Psoas muscle (tissue), 8 donors: ENCODE results near the gene AURKAIP1. TPM values are rescaled to one million over a fixed set of nuclear protein-coding genes. Genes with fewer than 3 reads are reported as not detected.

Experiments
- ATAC-seq, 4 donors: fragments of 200-7000 bp; cut with Tn5 transposase; one replicate each; pipeline ENCODE4 v1.9.1; 2020; ENCODE audit warnings: moderate library complexity in 3 of 4, mild to moderate bottlenecking in 2 of 4
- DNase-seq, 2 donors: peaks; one replicate each; pipeline ENCODE4 v3.0.0-alpha.2; 2020
- H3K27ac ChIP-seq: fragments of 200-600 bp; one replicate; pipeline ENCODE4 v1.8.0; 2022
- H3K27me3 ChIP-seq, 3 donors: fragments of 200-600 bp in 1 of 3; one replicate each; pipeline versions ENCODE4 v1.6.1 to v1.8.0; 2013 to 2022; ENCODE audit warnings: low read length in 2 of 3, mild to moderate bottlenecking in 2 of 3, moderate library complexity in 1 of 3; ENCODE audit not compliant: insufficient read depth in 3 of 3
- H3K36me3 ChIP-seq, 2 donors: fragments of 200-600 bp in 1 of 2; one replicate each; pipeline versions ENCODE4 v1.6.1 to v1.8.0; 2013 to 2022; ENCODE audit warnings: low read depth in 1 of 2, mild to moderate bottlenecking in 1 of 2, moderate library complexity in 1 of 2; ENCODE audit not compliant: insufficient read depth in 1 of 2
- H3K4me1 ChIP-seq: fragments of 200-600 bp; one replicate; pipeline ENCODE4 v1.8.0; 2022
- H3K4me3 ChIP-seq: fragments of 200-600 bp; one replicate; pipeline ENCODE4 v1.8.0; 2022; ENCODE audit warnings: mild to moderate bottlenecking
- H3K9me3 ChIP-seq: fragments of 200-600 bp; one replicate; pipeline ENCODE4 v1.8.0; 2022
- CTCF ChIP-seq: fragments of 200-600 bp; IDR thresholded peaks from one replicate; pipeline ENCODE4 v1.8.0; 2022; ENCODE audit warnings: antibody characterized with exemption
- WGBS, 3 donors: extraction: QIAGEN DNeasy Blood & Tissue Kit; methylation state at CpG; one replicate each; pipeline versions ENCODE4 v1.1.6 to v1.1.7; 2013; 5-methylcytosine and 5-hydroxymethylcytosine counted together
- intact Hi-C, 2 donors: fragments of 100-400 bp; cut with DNase I; formaldehyde crosslinking; loops; one replicate each; pipeline versions ENCODE4 v1.11.0 to v1.14.2; 2022
- polyA plus RNA-seq, 3 donors: library from polyadenylated mRNA; stranded (reverse); fragments of 200-250 nt; gene quantifications; one replicate each; pipeline ENCODE4 v1.2.3, GENCODE V29; 2013
- total RNA-seq, 4 donors: library from RNA; stranded (reverse); fragmentation: NEBNext Ultra II Directional in 2 of 4; extraction: Animal tissue kit (Norgen Biotek cat#: 25700) in 2 of 4; gene quantifications; one replicate each; pipeline versions ENCODE4 v1.2.1 to v1.2.4, GENCODE V29; 2021 to 2023
- donor health status: healthy with polysubstance abuse.
- donor health status: DM: no; HTN: no; CAD: no; lungs with moderate emphysema.
- donor health status: Bipolar disorder and iron deficiency.
- donor health status: healthy.
- donor health status: DM: yes; HTN: yes; CAD: no.
- donor health status: DM: no; HTN: no; CAD: no.
- donor health status: DM: no; HTN: no; CAD: no.
- donor health status: DM: yes; HTN: yes; CAD: no.

AURKAIP1 gene
- total and polyA plus RNA-seq, 7 donors, result 180 to 534 (median 194) TPM

- H3K27me3 ChIP-seq, result peaks cover 0 to 53% (median 7%) of the 10 kb centered on the region in 3 donors
- peaks cover 28% of the 10 kb centered on the region for H3K4me1 ChIP-seq
- peaks cover 0 to 4% of the 10 kb centered on the region in 2 donors for H3K36me3 ChIP-seq
- DNase-seq (peak in 1 of 2 donors; percentile 49), ATAC-seq (no peak)
- peak overlapping the region; percentile 57 for H3K4me3 ChIP-seq
- H3K27ac ChIP-seq, result no peak overlapping the region
- intact Hi-C loops, result no loop called here
- TF ChIP-seq CTCF, result no peak
- no peaks in the 10 kb centered on the region for H3K9me3 ChIP-seq
- WGBS, 3 donors, result 20 to 42% (median 26%) methylated on average over 7 to 8 of the region's 8 CpGs
These were observed 18.7 kb downstream of the AURKAIP1 start for GRCh38 chr1:1356166-1356795.

GRCh38 chr1:1355416-1355815, 19.6 kb downstream of the AURKAIP1 start:
- peak overlapping the region; percentile 44 for H3K4me3 ChIP-seq
- ATAC-seq (peak in 1 of 4 donors; percentile 12), DNase-seq (peak; percentile 54 to 71)
- peaks cover 0 to 4% of the 10 kb centered on the region in 2 donors for H3K36me3 ChIP-seq
- TF ChIP-seq CTCF, result no peak
- H3K27ac ChIP-seq, result no peak overlapping the region
- H3K4me1 ChIP-seq, result peaks cover 21% of the 10 kb centered on the region
- intact Hi-C loops, result no loop called here
- 3 to 12% (median 4%) methylated on average over 7 to 52 of the region's 52 CpGs for WGBS, 3 donors
- H3K9me3 ChIP-seq, result no peaks in the 10 kb centered on the region
- peaks cover 0 to 49% (median 3%) of the 10 kb centered on the region in 3 donors for H3K27me3 ChIP-seq

- Histone ChIP-seq H3K4me1 (peaks cover 17% of the 10 kb centered on the region), H3K4me3 (peak overlapping the region; percentile 44), H3K27me3 (peaks cover 0 to 42% (median 0%) of the 10 kb centered on the region in 3 donors), H3K27ac (no peak overlapping the region), H3K36me3 (peaks cover 0 to 4% of the 10 kb centered on the region in 2 donors), H3K9me3 (no peaks in the 10 kb centered on the region)
- no peak for ATAC-seq
- intact Hi-C loops, result no loop called here
- peak; percentile 28 to 60 for DNase-seq
- no peak for TF ChIP-seq CTCF
- WGBS, 3 donors, result 50 to 56% (median 55%) methylated on average over 76 to 116 of the region's 116 CpGs
These were observed 20.4 kb downstream of the AURKAIP1 start for GRCh38 chr1:1354271-1355247.

GRCh38 chr1:1353389-1354151, 21.4 kb downstream of the AURKAIP1 start:
- no peak for TF ChIP-seq CTCF
- intact Hi-C loops, result no loop called here
- no peak overlapping the region for H3K27ac ChIP-seq
- 38 to 44% (median 39%) methylated on average over 24 to 28 of the region's 28 CpGs for WGBS, 3 donors
- peaks cover 0 to 4% of the 10 kb centered on the region in 2 donors for H3K36me3 ChIP-seq
- H3K4me1 ChIP-seq, result peaks cover 17% of the 10 kb centered on the region
- H3K4me3 ChIP-seq, result no peak overlapping the region
- H3K9me3 ChIP-seq, result no peaks in the 10 kb centered on the region
- peaks cover 0 to 32% (median 0%) of the 10 kb centered on the region in 3 donors for H3K27me3 ChIP-seq
- peak in 1 of 2 donors; percentile 20 for DNase-seq
- no peak for ATAC-seq
